OCI-LY1 (cell line): ENCODE data around the gene THAP12.

ENCODE experiments used
- EZH2 ChIP-seq: fragments of 200-600 bp; sonication (generic), shearing (Covaris generic); IDR thresholded peaks from 2 replicates; pipeline ENCODE4 v1.8.0; 2017; ENCODE audit warnings: borderline replicate concordance, mixed run types, mild to moderate bottlenecking, antibody characterized with exemption, low read length, moderate library complexity, mixed read lengths
- TF ChIP-seq, protein P1 (sequence below): fragments of 200-600 bp; sonication (generic), shearing (Covaris generic); IDR thresholded peaks from 2 replicates; pipeline ENCODE4 v1.5.1; 2017; ENCODE audit warnings: mild to moderate bottlenecking, antibody characterized with exemption, low read length, moderate library complexity, mixed read lengths

DNA sequence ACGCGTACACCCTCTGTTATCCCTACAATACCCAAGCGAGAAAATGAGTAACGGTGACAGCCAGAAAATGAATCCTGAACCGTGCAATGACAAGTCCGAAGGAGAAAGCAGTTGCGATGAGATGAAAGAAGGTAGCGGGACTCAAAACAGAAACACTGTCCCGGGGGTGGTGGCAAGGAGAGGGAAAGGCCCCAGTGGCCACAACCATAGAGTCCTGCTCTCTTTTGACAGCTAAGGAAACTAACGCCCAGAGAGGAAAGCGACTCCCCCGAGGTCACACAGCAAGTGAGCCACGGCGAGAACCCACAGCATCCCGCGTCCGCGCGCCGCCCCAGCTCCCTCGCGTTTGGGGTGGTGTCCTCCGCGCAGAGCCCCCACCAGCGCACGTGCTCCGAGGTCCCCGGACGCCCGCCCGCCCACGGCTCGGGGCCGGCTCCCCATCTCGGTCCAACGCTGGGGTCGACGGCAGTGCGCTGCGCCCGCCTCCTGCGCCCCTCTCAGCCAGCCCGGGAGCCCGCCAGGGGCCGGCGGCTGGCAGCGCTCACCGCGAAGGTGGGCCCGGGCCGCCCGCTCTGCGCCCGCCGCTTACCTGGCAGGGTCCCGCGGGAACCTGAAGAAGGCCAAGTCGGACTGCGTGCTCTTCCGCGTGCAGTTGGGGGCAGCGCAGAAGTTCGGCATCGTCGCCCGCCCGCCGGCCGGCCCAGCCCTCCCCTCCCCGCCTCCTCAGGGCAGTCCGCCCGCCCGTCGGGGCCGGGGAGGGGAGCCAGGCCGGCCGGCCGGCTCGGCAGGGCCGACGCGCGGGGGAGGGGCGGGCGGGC, 564 bp downstream of the THAP12 start:
- no peak for TF ChIP-seq EZH2
- TF ChIP-seq, protein P1, sequence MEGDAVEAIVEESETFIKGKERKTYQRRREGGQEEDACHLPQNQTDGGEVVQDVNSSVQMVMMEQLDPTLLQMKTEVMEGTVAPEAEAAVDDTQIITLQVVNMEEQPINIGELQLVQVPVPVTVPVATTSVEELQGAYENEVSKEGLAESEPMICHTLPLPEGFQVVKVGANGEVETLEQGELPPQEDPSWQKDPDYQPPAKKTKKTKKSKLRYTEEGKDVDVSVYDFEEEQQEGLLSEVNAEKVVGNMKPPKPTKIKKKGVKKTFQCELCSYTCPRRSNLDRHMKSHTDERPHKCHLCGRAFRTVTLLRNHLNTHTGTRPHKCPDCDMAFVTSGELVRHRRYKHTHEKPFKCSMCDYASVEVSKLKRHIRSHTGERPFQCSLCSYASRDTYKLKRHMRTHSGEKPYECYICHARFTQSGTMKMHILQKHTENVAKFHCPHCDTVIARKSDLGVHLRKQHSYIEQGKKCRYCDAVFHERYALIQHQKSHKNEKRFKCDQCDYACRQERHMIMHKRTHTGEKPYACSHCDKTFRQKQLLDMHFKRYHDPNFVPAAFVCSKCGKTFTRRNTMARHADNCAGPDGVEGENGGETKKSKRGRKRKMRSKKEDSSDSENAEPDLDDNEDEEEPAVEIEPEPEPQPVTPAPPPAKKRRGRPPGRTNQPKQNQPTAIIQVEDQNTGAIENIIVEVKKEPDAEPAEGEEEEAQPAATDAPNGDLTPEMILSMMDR = no peak
